Measurements from ENCODE around the gene IFIH1.

DNA sequence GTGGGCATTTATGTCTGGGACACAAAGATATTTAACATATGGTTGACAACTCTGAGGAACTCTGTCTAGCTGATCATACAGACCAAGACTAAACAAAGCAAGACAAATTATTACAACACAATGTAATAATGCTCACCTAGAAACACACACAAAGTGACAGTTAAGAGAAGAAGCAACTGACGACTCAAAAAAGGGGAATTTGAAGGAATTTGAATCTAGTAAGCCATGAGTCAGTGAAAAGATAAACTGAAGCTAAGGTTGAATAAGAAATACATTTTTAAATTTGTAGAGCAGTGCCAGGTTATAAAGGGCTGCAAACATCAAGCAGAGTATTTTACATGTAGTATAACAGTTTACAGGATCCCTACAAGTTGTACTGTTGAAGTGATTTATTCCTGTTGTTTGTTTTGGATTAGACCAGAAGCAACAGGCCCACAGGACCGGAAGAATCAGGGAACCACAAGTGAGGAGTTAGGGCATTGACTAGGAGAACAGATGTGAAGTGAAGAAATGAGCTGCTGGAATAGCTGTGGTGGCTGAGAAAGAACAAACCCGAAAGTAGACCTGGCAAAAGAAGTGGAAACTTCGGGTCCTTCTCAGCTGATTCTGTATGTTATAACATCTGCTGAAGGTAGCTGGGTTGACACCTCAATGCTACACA is 35.6 kb downstream of the IFIH1 start:
- TF ChIP-seq, protein P1, sequence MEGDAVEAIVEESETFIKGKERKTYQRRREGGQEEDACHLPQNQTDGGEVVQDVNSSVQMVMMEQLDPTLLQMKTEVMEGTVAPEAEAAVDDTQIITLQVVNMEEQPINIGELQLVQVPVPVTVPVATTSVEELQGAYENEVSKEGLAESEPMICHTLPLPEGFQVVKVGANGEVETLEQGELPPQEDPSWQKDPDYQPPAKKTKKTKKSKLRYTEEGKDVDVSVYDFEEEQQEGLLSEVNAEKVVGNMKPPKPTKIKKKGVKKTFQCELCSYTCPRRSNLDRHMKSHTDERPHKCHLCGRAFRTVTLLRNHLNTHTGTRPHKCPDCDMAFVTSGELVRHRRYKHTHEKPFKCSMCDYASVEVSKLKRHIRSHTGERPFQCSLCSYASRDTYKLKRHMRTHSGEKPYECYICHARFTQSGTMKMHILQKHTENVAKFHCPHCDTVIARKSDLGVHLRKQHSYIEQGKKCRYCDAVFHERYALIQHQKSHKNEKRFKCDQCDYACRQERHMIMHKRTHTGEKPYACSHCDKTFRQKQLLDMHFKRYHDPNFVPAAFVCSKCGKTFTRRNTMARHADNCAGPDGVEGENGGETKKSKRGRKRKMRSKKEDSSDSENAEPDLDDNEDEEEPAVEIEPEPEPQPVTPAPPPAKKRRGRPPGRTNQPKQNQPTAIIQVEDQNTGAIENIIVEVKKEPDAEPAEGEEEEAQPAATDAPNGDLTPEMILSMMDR (IDR thresholded peaks at IDR 0.05 in 4 of 5, conservative IDR thresholded peaks at IDR 0.05 in 1 of 5): no peak
- no peak for TF ChIP-seq POLR2A (IDR thresholded peaks at IDR 0.05)

Measured in gastrocnemius medialis (tissue), 4 donors.